RWPE1 (cell line): ENCODE measurements around the gene PTPRE.

Source experiments
- CTCF ChIA-PET: fragments of 350-600 bp; sonication (Branson Sonifier 250); formaldehyde crosslinking; extraction: SDS; loops from one replicate; lab custom pipeline; 2021; lab: Yijun Ruan, JAX
- POLR2A ChIA-PET: fragments of 400-600 bp; formaldehyde crosslinking; extraction: SDS; loops from one replicate; lab custom pipeline; 2020; ENCODE audit warnings: antibody characterized with exemption; ENCODE audit not compliant: low non-redundant PET; lab: Yijun Ruan, JAX
- DNase-seq: peaks from one replicate; pipeline ENCODE4 v3.0.0; 2012; ENCODE audit warnings: low spot score
- H3K27ac ChIP-seq: fragments of 450-650 bp; 2 replicates; pipeline ENCODE4 v1.5.1; 2017
- CTCF ChIP-seq: fragments of 450-650 bp; conservative IDR thresholded peaks from 2 replicates; pipeline ENCODE4 v1.5.1; 2017; ENCODE audit warnings: low read depth, mild to moderate bottlenecking

PTPRE gene

DNA sequence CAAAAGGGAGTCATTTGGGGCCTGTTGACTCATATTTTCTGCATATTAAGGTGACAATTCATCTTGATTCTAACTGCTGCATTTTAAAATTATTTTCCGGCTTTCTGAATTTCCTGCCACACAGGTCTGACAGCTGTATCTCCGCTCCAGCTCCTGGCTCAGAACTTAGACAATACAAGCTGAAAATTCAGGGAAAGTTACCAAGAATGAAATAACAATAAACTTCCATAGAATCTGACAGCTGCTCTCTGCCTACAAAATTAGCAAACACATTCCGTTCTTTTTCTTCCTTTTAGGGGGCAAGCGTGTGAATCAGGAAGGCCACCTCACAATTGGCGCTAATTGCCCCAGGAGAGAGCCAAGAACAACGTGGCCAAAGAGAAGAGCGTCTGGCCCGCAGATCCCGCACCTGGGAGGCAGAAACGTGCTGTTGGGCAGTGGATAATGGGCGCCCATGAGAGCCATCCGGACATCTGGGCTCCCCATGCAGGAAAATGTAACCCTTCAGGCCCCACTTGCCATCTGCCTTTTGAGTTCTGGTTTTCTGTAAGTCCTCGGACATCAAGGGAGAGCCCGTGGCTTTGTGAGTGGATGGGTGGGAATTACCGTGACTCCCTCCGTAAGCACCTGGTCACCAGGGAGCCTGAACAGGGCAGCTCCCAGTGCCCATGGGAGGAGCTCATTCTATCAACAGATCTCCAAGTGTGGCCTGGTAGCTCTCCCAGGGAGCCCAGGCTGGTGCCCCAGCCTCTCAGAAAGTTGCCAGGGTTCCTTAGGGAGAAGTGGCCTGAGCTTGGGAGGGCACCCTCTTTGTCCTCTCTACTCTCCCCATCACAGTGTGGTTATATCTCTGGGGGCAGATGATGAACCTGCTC, 19.1 kb upstream of the PTPRE start:
- TF ChIP-seq CTCF = no peak
- no peak for DNase-seq
- ChIA-PET CTCF (interaction anchor here (0.6 to 0.7 kb wide), 2 partner anchors 19 to 113 kb away, joined by 3 read pairs; partner anchors contain the start of gene PTPRE), POLR2A (no interaction called here)
- H3K27ac ChIP-seq = no peak overlapping the region

DNA sequence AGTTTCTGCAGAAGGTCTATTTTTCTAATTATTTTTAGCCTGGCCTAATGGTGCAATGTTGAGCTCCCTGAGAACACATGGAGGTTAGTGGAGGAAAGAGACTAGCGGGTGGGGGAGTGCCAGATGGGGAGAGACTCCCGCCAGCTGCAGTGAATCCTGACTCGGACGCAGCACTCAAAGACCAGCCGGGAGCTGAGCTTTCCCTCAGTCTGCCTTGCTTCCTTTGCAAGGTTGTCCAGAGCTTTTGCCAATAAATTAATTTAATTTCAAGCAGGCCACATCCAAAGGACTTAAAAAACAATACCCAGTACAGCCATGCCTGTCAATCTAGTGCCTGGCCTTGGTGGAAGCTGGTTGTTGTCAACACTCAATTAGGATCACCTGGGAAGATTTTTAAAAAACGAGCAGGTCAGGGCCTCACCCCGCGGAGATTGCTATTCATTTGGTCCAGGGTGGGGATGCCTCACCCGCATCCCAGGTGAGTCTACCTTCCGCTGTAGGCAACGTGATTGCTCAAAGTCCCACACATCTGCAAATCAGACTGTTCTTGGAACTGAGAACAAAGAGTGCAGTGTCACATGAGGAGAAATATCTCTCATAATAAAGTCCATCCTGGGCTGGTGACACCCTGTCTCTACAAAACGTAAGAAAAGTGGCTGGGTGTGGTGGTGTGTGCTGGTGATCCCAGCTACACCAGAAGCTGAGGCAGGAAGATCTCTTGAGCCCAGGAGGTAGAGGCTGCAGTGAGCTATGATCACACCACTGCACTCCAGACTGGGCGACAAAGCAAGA, 18.2 kb upstream of the PTPRE start:
- no peak for DNase-seq
- ChIA-PET CTCF (interaction anchor here (0.6 to 0.8 kb wide), 2 partner anchors 15 to 157 kb away, joined by 3 to 4 read pairs; no protein-coding TSS in a partner anchor), POLR2A (no interaction called here)
- TF ChIP-seq CTCF = no peak
- peak overlapping the region; percentile 21; the same call in 1 of the 2 replicates for H3K27ac ChIP-seq

DNA sequence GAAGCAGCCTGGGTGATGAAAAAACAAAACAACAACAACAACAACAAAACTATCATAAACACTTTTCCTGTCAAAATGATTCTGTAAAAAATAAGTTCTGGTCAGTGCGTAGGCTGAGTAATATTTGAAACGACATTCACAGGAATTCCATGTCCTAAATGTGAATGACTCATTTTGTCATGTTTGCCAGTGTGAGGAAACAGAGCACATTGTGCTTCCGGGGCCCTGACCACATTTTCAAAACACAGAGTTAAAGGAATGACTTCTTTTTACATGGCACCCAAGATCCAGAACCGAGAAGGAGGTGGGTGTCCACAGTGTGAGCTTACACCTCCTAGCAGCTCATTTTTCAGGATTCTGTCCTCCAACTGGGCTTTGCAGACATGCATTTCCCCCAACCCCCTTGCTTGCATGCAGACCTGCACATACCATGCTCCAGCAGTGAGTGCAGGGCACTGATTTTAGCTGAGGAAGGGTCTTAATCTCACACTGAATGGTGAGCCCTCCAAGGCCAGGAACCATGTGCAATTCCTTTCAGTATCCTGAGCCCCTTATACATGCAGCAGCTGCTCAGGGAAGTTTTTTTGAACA, 17.2 kb upstream of the PTPRE start:
- DNase-seq = peak; percentile 62
- CTCF ChIA-PET = interaction anchor here (0.6 to 1.6 kb wide), 4 partner anchors 16 to 175 kb away, joined by 3 to 5 read pairs (median 4); no protein-coding TSS in a partner anchor
- POLR2A ChIA-PET = no interaction called here
- H3K27ac ChIP-seq = peak overlapping the region; percentile 21; the same call in 1 of the 2 replicates
- TF ChIP-seq CTCF = no peak

- ChIA-PET POLR2A (no interaction called here), CTCF (interaction anchor here (0.6 to 1.6 kb wide), 2 partner anchors 39 to 121 kb away, joined by 4 to 5 read pairs; no protein-coding TSS in a partner anchor)
- TF ChIP-seq CTCF = no peak
- no peak for DNase-seq
- H3K27ac ChIP-seq = no peak overlapping the region
Observed at GRCh38 chr10:127890216-127890615, 16.7 kb upstream of the PTPRE start.

DNA sequence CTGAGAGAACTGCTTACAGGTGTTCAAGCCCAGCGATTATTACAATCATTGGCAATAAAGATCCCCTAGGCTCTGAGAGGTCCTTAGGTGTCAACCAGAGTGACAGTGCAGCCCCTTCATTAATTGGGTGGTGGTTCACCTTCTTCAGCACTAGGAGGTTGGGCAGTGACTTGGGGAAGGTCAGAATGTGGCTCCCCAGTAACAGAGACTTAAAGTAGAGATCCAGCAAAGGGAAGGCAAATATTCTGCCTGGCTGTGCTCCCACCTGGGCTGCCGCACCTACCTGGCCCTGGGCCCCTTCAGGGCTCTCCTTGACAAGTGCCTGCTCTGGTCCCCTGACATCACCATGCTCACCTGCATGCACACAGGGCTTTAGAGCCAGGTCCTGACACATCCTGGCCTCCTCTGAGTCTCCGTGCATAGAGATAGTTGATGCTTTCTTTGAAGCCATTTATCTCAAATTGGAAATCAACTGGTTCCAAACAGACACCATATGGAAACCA, 16.0 kb upstream of the PTPRE start:
- no peak for DNase-seq
- ChIA-PET POLR2A (no interaction called here), CTCF (interaction anchor here (1.6 kb wide), 2 partner anchors 121 to 178 kb away, joined by 3 to 5 read pairs; no protein-coding TSS in a partner anchor)
- no peak overlapping the region for H3K27ac ChIP-seq
- TF ChIP-seq CTCF = no peak
